ENCODE results near the gene HDAC4. TPM values are rescaled to one million over a fixed set of nuclear protein-coding genes. Genes with fewer than 3 reads are reported as not detected.
A peak's percentile ranks its signal among the peaks of the same experiment; 100 is the strongest.

HDAC4 gene
- total and polyA plus RNA-seq, 9 of the 15 experiments (the other 6 are each of a cell fraction or from before 2014, with no cell fraction given) = 0.11 to 20.2 (median 4.0) TPM

DNA sequence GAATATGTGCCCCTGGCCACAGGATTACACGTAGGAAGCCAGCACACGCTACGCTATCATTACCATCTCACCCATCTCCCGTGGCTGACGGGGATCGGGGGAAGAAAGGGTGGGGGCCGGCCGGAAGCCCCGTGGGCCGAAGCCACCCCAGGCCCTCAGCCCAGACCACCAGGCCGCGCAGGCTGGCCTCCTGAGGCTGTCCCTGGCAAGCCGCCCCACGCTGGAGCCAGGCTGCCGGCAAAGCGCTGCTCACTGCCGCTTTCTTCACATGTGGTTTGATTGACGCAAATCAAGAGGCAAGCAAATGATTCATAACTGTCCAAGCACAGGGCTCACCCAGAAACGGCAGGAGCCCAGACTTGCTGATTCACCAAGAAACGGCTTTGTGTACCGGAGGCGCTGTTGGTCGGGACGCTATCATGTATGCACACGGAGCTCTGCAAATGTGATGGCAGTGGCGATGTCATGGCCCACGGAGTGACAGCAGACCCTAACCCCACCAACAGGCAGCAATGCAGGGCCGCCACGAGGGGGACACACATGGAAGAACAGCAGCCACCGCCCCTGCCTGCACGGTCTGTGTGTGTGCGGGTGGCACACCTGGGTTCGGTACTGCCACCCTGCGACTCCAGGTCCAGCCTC lies 125.7 kb downstream of the HDAC4 start (continued):
- TF ChIP-seq, protein P1, sequence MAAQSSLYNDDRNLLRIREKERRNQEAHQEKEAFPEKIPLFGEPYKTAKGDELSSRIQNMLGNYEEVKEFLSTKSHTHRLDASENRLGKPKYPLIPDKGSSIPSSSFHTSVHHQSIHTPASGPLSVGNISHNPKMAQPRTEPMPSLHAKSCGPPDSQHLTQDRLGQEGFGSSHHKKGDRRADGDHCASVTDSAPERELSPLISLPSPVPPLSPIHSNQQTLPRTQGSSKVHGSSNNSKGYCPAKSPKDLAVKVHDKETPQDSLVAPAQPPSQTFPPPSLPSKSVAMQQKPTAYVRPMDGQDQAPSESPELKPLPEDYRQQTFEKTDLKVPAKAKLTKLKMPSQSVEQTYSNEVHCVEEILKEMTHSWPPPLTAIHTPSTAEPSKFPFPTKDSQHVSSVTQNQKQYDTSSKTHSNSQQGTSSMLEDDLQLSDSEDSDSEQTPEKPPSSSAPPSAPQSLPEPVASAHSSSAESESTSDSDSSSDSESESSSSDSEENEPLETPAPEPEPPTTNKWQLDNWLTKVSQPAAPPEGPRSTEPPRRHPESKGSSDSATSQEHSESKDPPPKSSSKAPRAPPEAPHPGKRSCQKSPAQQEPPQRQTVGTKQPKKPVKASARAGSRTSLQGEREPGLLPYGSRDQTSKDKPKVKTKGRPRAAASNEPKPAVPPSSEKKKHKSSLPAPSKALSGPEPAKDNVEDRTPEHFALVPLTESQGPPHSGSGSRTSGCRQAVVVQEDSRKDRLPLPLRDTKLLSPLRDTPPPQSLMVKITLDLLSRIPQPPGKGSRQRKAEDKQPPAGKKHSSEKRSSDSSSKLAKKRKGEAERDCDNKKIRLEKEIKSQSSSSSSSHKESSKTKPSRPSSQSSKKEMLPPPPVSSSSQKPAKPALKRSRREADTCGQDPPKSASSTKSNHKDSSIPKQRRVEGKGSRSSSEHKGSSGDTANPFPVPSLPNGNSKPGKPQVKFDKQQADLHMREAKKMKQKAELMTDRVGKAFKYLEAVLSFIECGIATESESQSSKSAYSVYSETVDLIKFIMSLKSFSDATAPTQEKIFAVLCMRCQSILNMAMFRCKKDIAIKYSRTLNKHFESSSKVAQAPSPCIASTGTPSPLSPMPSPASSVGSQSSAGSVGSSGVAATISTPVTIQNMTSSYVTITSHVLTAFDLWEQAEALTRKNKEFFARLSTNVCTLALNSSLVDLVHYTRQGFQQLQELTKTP (IDR thresholded peaks at IDR 0.05; ENCODE audit: low read depth in 1 of 2, partially characterized antibody in 2 of 2) = no peak
- TF ChIP-seq FOXA1 (IDR thresholded peaks at IDR 0.05; ENCODE audit: borderline replicate concordance) = no peak
- no peak for TF ChIP-seq SAP30 (IDR thresholded peaks at IDR 0.05; ENCODE audit: borderline replicate concordance, insufficient read depth, low read depth, low read length, poor library complexity, severe bottlenecking)
- TF ChIP-seq, protein P2, sequence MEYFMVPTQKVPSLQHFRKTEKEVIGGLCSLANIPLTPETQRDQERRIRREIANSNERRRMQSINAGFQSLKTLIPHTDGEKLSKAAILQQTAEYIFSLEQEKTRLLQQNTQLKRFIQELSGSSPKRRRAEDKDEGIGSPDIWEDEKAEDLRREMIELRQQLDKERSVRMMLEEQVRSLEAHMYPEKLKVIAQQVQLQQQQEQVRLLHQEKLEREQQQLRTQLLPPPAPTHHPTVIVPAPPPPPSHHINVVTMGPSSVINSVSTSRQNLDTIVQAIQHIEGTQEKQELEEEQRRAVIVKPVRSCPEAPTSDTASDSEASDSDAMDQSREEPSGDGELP (CRISPR knock-in tag; IDR thresholded peaks at IDR 0.05; ENCODE audit: borderline replicate concordance) = peak; percentile 31; the same call in 1 of the 2 replicates
- TF ChIP-seq, protein P3, sequence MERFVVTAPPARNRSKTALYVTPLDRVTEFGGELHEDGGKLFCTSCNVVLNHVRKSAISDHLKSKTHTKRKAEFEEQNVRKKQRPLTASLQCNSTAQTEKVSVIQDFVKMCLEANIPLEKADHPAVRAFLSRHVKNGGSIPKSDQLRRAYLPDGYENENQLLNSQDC (CRISPR knock-in tag; IDR thresholded peaks at IDR 0.05) = no peak
- TF ChIP-seq ELF4 (CRISPR knock-in tag; IDR thresholded peaks at IDR 0.05) = no peak
- TF ChIP-seq MXI1 (IDR thresholded peaks at IDR 0.05; ENCODE audit: low read depth, low read length) = no peak
- no peak for TF ChIP-seq U2AF1 (optimal IDR thresholded peaks at IDR 0.05; ENCODE audit: low read depth, low read length)
- no peak for TF ChIP-seq SRF (CRISPR knock-in tag; IDR thresholded peaks at IDR 0.05)
- TF ChIP-seq MCM2 (IDR thresholded peaks at IDR 0.05; ENCODE audit: low read depth) = no peak
- peak; percentile 57; the same call in 1 of the 2 replicates for TF ChIP-seq CBFA2T3 (IDR thresholded peaks at IDR 0.05)
- no peak for TF ChIP-seq PTBP1 (IDR thresholded peaks at IDR 0.05; ENCODE audit: low read depth, low read length)
- peak; percentile 77 for TF ChIP-seq HDAC8 (tag; IDR thresholded peaks at IDR 0.05)
- TF ChIP-seq ZNF324 (CRISPR knock-in tag; IDR thresholded peaks at IDR 0.05) = no peak
- TF ChIP-seq THRAP3 (IDR thresholded peaks at IDR 0.05; ENCODE audit: borderline replicate concordance) = no peak
